GM12865 (cell line): Measurements from ENCODE around the gene MAPK8IP1.

Experiments used
- DNase-seq: peaks from one replicate; pipeline ENCODE4 v3.0.0; 2010; ENCODE audit warnings: low read depth
- H3K4me3 ChIP-seq: 2 replicates; pipeline ENCODE4 v1.5.1; 2011; ENCODE audit warnings: mild to moderate bottlenecking, low read depth, low read length, control low read depth
- CTCF ChIP-seq: IDR thresholded peaks from 2 replicates; pipeline ENCODE4 v1.5.1; 2011; ENCODE audit warnings: low read length, control low read depth, low read depth, inconsistent platforms; ENCODE audit not compliant: insufficient read depth; ENCODE audit errors: missing control alignments

Gene MAPK8IP1

GRCh38 chr11:45872651-45873356, 12.6 kb upstream of the MAPK8IP1 start:
- DNase-seq, result peak; percentile 47
- peak; percentile 53 for TF ChIP-seq CTCF

GRCh38 chr11:45876401-45876800, 9.1 kb upstream of the MAPK8IP1 start:
- no peak for TF ChIP-seq CTCF
- no peak for DNase-seq
- no peak overlapping the region for H3K4me3 ChIP-seq

More at GRCh38 chr11:45872651-45873356, 12.6 kb upstream of the MAPK8IP1 start:
- H3K4me3 ChIP-seq, result no peak overlapping the region

GRCh38 chr11:45877221-45877620, 8.2 kb upstream of the MAPK8IP1 start:
- H3K4me3 ChIP-seq, result no peak overlapping the region
- DNase-seq, result no peak
- TF ChIP-seq CTCF, result no peak

GRCh38 chr11:45877845-45878244, 7.6 kb upstream of the MAPK8IP1 start:
- H3K4me3 ChIP-seq, result no peak overlapping the region
- DNase-seq, result no peak
- no peak for TF ChIP-seq CTCF

- H3K4me3 ChIP-seq, result no peak overlapping the region
- no peak for DNase-seq
- TF ChIP-seq CTCF, result no peak
These were observed 5.4 kb upstream of the MAPK8IP1 start for GRCh38 chr11:45879803-45880686.

GRCh38 chr11:45880772-45881570, 4.5 kb upstream of the MAPK8IP1 start:
- DNase-seq, result no peak
- H3K4me3 ChIP-seq, result no peak overlapping the region
- no peak for TF ChIP-seq CTCF
